Measurements from ENCODE around the gene WWOX. TPM values are rescaled to one million over a fixed set of nuclear protein-coding genes. Genes with fewer than 3 reads are reported as not detected.

WWOX gene
- total RNA-seq, 1 donor from 2014 or later: 28.2 TPM

GRCh38 chr16:78942625-78943245 is 843.3 kb downstream of the WWOX start:
- peaks cover 5% of the 10 kb centered on the region for H3K4me1 Mint-ChIP-seq (ENCODE audit: unreplicated experiment)
- no peak for DNase-seq (ENCODE audit: extremely low spot score, unreplicated experiment)
- no peaks in the 10 kb centered on the region for H3K27me3 Mint-ChIP-seq
- H3K36me3 Mint-ChIP-seq: no peaks in the 10 kb centered on the region
- no peak overlapping the region for H3K4me3 Mint-ChIP-seq
- TF ChIP-seq, protein P1, sequence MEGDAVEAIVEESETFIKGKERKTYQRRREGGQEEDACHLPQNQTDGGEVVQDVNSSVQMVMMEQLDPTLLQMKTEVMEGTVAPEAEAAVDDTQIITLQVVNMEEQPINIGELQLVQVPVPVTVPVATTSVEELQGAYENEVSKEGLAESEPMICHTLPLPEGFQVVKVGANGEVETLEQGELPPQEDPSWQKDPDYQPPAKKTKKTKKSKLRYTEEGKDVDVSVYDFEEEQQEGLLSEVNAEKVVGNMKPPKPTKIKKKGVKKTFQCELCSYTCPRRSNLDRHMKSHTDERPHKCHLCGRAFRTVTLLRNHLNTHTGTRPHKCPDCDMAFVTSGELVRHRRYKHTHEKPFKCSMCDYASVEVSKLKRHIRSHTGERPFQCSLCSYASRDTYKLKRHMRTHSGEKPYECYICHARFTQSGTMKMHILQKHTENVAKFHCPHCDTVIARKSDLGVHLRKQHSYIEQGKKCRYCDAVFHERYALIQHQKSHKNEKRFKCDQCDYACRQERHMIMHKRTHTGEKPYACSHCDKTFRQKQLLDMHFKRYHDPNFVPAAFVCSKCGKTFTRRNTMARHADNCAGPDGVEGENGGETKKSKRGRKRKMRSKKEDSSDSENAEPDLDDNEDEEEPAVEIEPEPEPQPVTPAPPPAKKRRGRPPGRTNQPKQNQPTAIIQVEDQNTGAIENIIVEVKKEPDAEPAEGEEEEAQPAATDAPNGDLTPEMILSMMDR (conservative IDR thresholded peaks at IDR 0.05): no peak
- peaks cover 4% of the 10 kb centered on the region for H3K9me3 Mint-ChIP-seq
- no peak overlapping the region for H3K27ac Mint-ChIP-seq

DNA sequence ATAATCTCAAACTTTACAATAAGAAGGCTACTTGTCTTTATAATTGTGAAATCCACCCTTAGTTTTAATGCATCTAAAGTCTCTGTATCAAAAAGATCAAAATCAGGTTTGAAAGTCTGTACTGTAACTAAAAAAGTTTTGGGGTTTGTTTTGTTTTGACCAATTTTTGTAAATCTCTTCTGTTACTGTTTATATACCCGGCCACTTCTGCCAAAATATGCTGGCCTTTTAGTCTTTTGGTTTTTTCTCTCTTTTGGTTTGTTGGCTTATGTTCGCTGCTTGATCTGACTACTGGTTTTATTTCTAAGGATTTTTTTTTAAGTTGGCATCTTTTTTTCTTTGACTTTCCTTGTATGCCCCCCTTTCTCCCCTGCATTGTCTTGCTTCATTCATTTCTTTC is 845.9 kb downstream of the WWOX start:
- Mint-ChIP-seq H3K4me1 (ENCODE audit: unreplicated experiment) (peaks cover 5% of the 10 kb centered on the region), H3K9me3 (peaks cover 4% of the 10 kb centered on the region), H3K4me3 (no peak overlapping the region), H3K27me3 (no peaks in the 10 kb centered on the region), H3K36me3 (no peaks in the 10 kb centered on the region), H3K27ac (no peak overlapping the region)
- TF ChIP-seq, protein P1 (conservative IDR thresholded peaks at IDR 0.05): no peak
- DNase-seq (ENCODE audit: extremely low spot score, unreplicated experiment): no peak

- H3K4me1 Mint-ChIP-seq (ENCODE audit: unreplicated experiment): peaks cover 5% of the 10 kb centered on the region
- no peaks in the 10 kb centered on the region for H3K27me3 Mint-ChIP-seq
- DNase-seq (ENCODE audit: extremely low spot score, unreplicated experiment): no peak
- no peak overlapping the region for H3K27ac Mint-ChIP-seq
- H3K9me3 Mint-ChIP-seq: no peaks in the 10 kb centered on the region
- H3K36me3 Mint-ChIP-seq: no peaks in the 10 kb centered on the region
- H3K4me3 Mint-ChIP-seq: no peak overlapping the region
- TF ChIP-seq, protein P1 (conservative IDR thresholded peaks at IDR 0.05): no peak
Measured at GRCh38 chr16:78946556-78946955, 847.1 kb downstream of the WWOX start.

- Mint-ChIP-seq H3K9me3 (no peaks in the 10 kb centered on the region), H3K27ac (no peak overlapping the region), H3K27me3 (no peaks in the 10 kb centered on the region), H3K4me1 (ENCODE audit: unreplicated experiment) (peaks cover 5% of the 10 kb centered on the region), H3K4me3 (no peak overlapping the region), H3K36me3 (no peaks in the 10 kb centered on the region)
- TF ChIP-seq, protein P1 (conservative IDR thresholded peaks at IDR 0.05): no peak
- DNase-seq (ENCODE audit: extremely low spot score, unreplicated experiment): no peak
Measured at GRCh38 chr16:78950768-78951167, 851.3 kb downstream of the WWOX start.

- H3K27ac Mint-ChIP-seq: no peak overlapping the region
- TF ChIP-seq, protein P1 (conservative IDR thresholded peaks at IDR 0.05): no peak
- no peaks in the 10 kb centered on the region for H3K9me3 Mint-ChIP-seq
- peaks cover 8% of the 10 kb centered on the region for H3K4me1 Mint-ChIP-seq (ENCODE audit: unreplicated experiment)
- no peak overlapping the region for H3K4me3 Mint-ChIP-seq
- no peak for DNase-seq (ENCODE audit: extremely low spot score, unreplicated experiment)
- no peaks in the 10 kb centered on the region for H3K36me3 Mint-ChIP-seq
- H3K27me3 Mint-ChIP-seq: no peaks in the 10 kb centered on the region
Measured at GRCh38 chr16:78952630-78953029, 853.2 kb downstream of the WWOX start.
